Lower leg skin (tissue), 3 donors: ENCODE measurements around the gene NEGR1.

Source experiments
- CTCF ChIP-seq, 3 donors: fragments of 450-650 bp; IDR thresholded peaks; one replicate each; pipeline ENCODE4 v1.5.1; 2016; ENCODE audit warnings: antibody characterized with exemption in 3 of 3, mild to moderate bottlenecking in 3 of 3, moderate library complexity in 2 of 3
- POLR2A ChIP-seq, 2 donors: fragments of 450-650 bp; IDR thresholded peaks; one replicate each; pipeline ENCODE4 v1.6.1; 2016 to 2017; ENCODE audit warnings: antibody characterized with exemption in 2 of 2, mild to moderate bottlenecking in 1 of 2, moderate library complexity in 1 of 2

- TF ChIP-seq CTCF (IDR thresholded peaks at IDR 0.05) (no peak), POLR2A (IDR thresholded peaks at IDR 0.05) (no peak)
These were observed 10.7 kb downstream of the NEGR1 start for GRCh38 chr1:72271555-72272085.
